Sigmoid colon (tissue), 7 donors: ENCODE measurements around the gene SCN9A. TPM values are rescaled to one million over a fixed set of nuclear protein-coding genes. Genes with fewer than 3 reads are reported as not detected.

Experiments used
- DNase-seq: peaks from one replicate; pipeline ENCODE4 v3.0.0-alpha.2; 2019
- H3K27ac ChIP-seq, 4 donors: fragments of 200-600 bp; sonication (generic); one replicate each; pipeline ENCODE4 v1.5.1; 2016 to 2019; ENCODE audit warnings: mild to moderate bottlenecking in 1 of 4
- H3K27me3 ChIP-seq, 3 donors: fragments of 200-600 bp; sonication (generic); one replicate each; pipeline ENCODE4 v1.5.1; 2019; ENCODE audit warnings: mild to moderate bottlenecking in 1 of 3
- H3K36me3 ChIP-seq, 4 donors: fragments of 200-600 bp; sonication (generic); one replicate each; pipeline ENCODE4 v1.5.1; 2016 to 2019
- H3K4me1 ChIP-seq, 4 donors: fragments of 200-600 bp; sonication (generic); one replicate each; pipeline ENCODE4 v1.5.1; 2017 to 2019
- H3K4me3 ChIP-seq, 4 donors: fragments of 200-600 bp; sonication (generic); one replicate each; pipeline ENCODE4 v1.5.1; 2017 to 2019; ENCODE audit warnings: mild to moderate bottlenecking in 2 of 4, moderate library complexity in 1 of 4
- H3K9me3 ChIP-seq, 4 donors: fragments of 200-600 bp in 3 of 4; sonication (generic) in 3 of 4; one replicate each; pipeline versions ENCODE4 v1.5.1 to v1.6.1; 2013 to 2019
- EP300 ChIP-seq, 4 donors: sonication (generic); formaldehyde crosslinking; IDR thresholded peaks; one replicate each; pipeline ENCODE4 v1.6.1; 2017; ENCODE audit warnings: antibody characterized with exemption in 4 of 4
- POLR2A ChIP-seq, 2 donors: fragments of 450-650 bp; IDR thresholded peaks; one replicate each; pipeline ENCODE4 v1.6.1; 2016; ENCODE audit warnings: antibody characterized with exemption in 2 of 2, mild to moderate bottlenecking in 2 of 2, moderate library complexity in 2 of 2
- POLR2AphosphoS5 ChIP-seq, 4 donors: sonication (generic); formaldehyde crosslinking; IDR thresholded peaks; one replicate each; pipeline ENCODE4 v1.6.1; 2017; ENCODE audit warnings: antibody characterized with exemption in 4 of 4
- WGBS, 2 donors: extraction: QIAGEN DNeasy Blood & Tissue Kit; methylation state at CpG; one replicate each; pipeline ENCODE4 v1.1.7; 2013; 5-methylcytosine and 5-hydroxymethylcytosine counted together
- intact Hi-C: fragments of 100-400 bp; cut with DNase I; formaldehyde crosslinking; loops from one replicate; pipeline ENCODE4 v1.15.1; 2023
- polyA plus RNA-seq, 3 donors: library from polyadenylated mRNA; stranded (reverse); fragments of 200-250 nt; gene quantifications; one replicate each; pipeline ENCODE4 v1.2.3, GENCODE V29; 2013
- total RNA-seq, 4 donors: library from RNA; depleted of rRNA; stranded (reverse); fragments of >200 nt; gene quantifications; one replicate each; pipeline ENCODE4 v1.1.0, GENCODE V29; 2016
- TF ChIP-seq, protein P1 (sequence below), 4 experiments: fragments of 450-650 bp in 3 of 4; fragments of 200-600 bp in 1 of 4; IDR thresholded peaks; one replicate each; pipeline ENCODE4 v1.5.1; 2016 to 2019; ENCODE audit warnings: antibody characterized with exemption in 4 of 4, mild to moderate bottlenecking in 3 of 4, moderate library complexity in 2 of 4
- donor health status: healthy with polysubstance abuse.
- donor health status: Bipolar disorder and iron deficiency.
- donor health status: healthy.

Gene SCN9A
- total and polyA plus RNA-seq, 7 donors: 0.23 to 22.1 (median 14.3) TPM

DNA sequence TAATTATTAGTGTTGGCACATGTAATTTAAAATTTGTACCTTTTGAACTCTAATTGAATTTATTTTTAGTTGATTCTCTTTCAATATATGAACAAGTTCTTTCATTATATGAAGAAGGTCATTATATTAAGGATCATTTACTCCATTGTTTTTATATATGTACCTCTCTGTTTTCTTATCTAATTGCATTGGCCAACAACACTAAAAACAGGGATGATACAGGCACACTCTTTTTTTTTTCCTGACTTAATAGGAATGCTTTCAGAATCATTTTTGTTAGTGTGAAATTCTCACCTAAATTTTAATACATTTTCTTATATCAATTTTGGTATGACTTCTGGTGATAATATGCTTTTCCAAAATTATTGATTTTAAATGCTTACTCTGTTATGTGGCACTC, 173.0 kb downstream of the SCN9A start:
- TF ChIP-seq POLR2AphosphoS5 (IDR thresholded peaks at IDR 0.05): no peak
- TF ChIP-seq, protein P1, sequence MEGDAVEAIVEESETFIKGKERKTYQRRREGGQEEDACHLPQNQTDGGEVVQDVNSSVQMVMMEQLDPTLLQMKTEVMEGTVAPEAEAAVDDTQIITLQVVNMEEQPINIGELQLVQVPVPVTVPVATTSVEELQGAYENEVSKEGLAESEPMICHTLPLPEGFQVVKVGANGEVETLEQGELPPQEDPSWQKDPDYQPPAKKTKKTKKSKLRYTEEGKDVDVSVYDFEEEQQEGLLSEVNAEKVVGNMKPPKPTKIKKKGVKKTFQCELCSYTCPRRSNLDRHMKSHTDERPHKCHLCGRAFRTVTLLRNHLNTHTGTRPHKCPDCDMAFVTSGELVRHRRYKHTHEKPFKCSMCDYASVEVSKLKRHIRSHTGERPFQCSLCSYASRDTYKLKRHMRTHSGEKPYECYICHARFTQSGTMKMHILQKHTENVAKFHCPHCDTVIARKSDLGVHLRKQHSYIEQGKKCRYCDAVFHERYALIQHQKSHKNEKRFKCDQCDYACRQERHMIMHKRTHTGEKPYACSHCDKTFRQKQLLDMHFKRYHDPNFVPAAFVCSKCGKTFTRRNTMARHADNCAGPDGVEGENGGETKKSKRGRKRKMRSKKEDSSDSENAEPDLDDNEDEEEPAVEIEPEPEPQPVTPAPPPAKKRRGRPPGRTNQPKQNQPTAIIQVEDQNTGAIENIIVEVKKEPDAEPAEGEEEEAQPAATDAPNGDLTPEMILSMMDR (IDR thresholded peaks at IDR 0.05): no peak
- TF ChIP-seq POLR2A (IDR thresholded peaks at IDR 0.05): no peak
- TF ChIP-seq EP300 (IDR thresholded peaks at IDR 0.05): no peak
- H3K4me1 ChIP-seq: no peaks in the 10 kb centered on the region
- intact Hi-C loops: no loop called here
- no peak for DNase-seq
- peaks cover 0 to 21% (median 0%) of the 10 kb centered on the region in 4 donors for H3K36me3 ChIP-seq
- peaks cover 0 to 4% (median 0%) of the 10 kb centered on the region in 4 donors for H3K9me3 ChIP-seq
- H3K27ac ChIP-seq: no peak overlapping the region
- H3K27me3 ChIP-seq: no peaks in the 10 kb centered on the region
- no peak overlapping the region for H3K4me3 ChIP-seq

GRCh38 chr2:166197446-166197845, 178.3 kb downstream of the SCN9A start:
- Histone ChIP-seq H3K4me3 (no peak overlapping the region), H3K4me1 (no peaks in the 10 kb centered on the region), H3K27me3 (no peaks in the 10 kb centered on the region), H3K36me3 (peaks cover 0 to 11% (median 0%) of the 10 kb centered on the region in 4 donors), H3K9me3 (no peaks in the 10 kb centered on the region), H3K27ac (no peak overlapping the region)
- DNase-seq: no peak
- TF ChIP-seq, protein P1 (IDR thresholded peaks at IDR 0.05): no peak
- no peak for TF ChIP-seq POLR2AphosphoS5 (IDR thresholded peaks at IDR 0.05)
- no peak for TF ChIP-seq POLR2A (IDR thresholded peaks at IDR 0.05)
- TF ChIP-seq EP300 (IDR thresholded peaks at IDR 0.05): no peak
- intact Hi-C loops: no loop called here
- WGBS, 2 donors: 79 to 81% methylated on average over 3 of the region's 3 CpGs

- no peak for DNase-seq
- Histone ChIP-seq H3K36me3 (no peaks in the 10 kb centered on the region), H3K27ac (no peak overlapping the region), H3K9me3 (no peaks in the 10 kb centered on the region), H3K4me1 (no peaks in the 10 kb centered on the region), H3K27me3 (no peaks in the 10 kb centered on the region), H3K4me3 (no peak overlapping the region)
- WGBS, 2 donors: 97% methylated on average over 2 of the region's 2 CpGs
- TF ChIP-seq, protein P1 (IDR thresholded peaks at IDR 0.05): no peak
- TF ChIP-seq POLR2A (IDR thresholded peaks at IDR 0.05) (no peak), POLR2AphosphoS5 (IDR thresholded peaks at IDR 0.05) (no peak)
- intact Hi-C loops: no loop called here
Measured at GRCh38 chr2:166193407-166193806, 182.3 kb downstream of the SCN9A start.

DNA sequence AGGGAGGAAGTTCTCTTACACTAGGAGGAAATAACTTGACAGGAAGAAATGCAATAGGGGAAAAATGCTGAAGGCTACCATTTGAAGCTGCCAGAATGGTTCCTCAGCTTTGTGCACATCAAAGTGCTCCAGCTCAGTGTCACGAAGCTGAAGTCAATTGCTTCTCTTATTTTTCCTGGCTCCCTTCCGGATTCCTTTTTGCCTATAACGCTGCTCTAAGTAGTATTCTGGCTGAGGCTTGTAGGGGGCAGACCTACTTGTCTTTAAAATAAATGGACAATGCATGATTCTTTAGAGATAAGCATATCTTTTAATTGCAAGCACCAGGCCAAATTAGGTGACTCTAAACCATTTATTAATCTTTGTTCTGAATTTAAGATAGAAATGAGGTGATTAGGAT, 187.7 kb downstream of the SCN9A start:
- no peaks in the 10 kb centered on the region for H3K36me3 ChIP-seq
- H3K4me3 ChIP-seq: no peak overlapping the region
- intact Hi-C loops: no loop called here
- no peaks in the 10 kb centered on the region for H3K9me3 ChIP-seq
- 59 to 78% methylated on average over 3 of the region's 3 CpGs for WGBS, 2 donors
- no peak overlapping the region for H3K27ac ChIP-seq
- DNase-seq: no peak
- H3K4me1 ChIP-seq: no peaks in the 10 kb centered on the region
- TF ChIP-seq, protein P1 (IDR thresholded peaks at IDR 0.05): no peak
- TF ChIP-seq POLR2AphosphoS5 (IDR thresholded peaks at IDR 0.05) (no peak), EP300 (IDR thresholded peaks at IDR 0.05) (no peak), POLR2A (IDR thresholded peaks at IDR 0.05) (no peak)
- H3K27me3 ChIP-seq: no peaks in the 10 kb centered on the region

GRCh38 chr2:166184789-166185188, 191.0 kb downstream of the SCN9A start:
- TF ChIP-seq, protein P1 (IDR thresholded peaks at IDR 0.05): no peak
- TF ChIP-seq POLR2AphosphoS5 (IDR thresholded peaks at IDR 0.05): no peak
- TF ChIP-seq POLR2A (IDR thresholded peaks at IDR 0.05): no peak
- TF ChIP-seq EP300 (IDR thresholded peaks at IDR 0.05): no peak
- Histone ChIP-seq H3K36me3 (no peaks in the 10 kb centered on the region), H3K4me3 (no peak overlapping the region), H3K4me1 (no peaks in the 10 kb centered on the region), H3K9me3 (no peaks in the 10 kb centered on the region), H3K27me3 (no peaks in the 10 kb centered on the region), H3K27ac (no peak overlapping the region)
- no peak for DNase-seq
- WGBS, 2 donors: 93% methylated on average over 3 of the region's 3 CpGs
- intact Hi-C loops: loop anchor here (5.0 kb wide), 1 partner anchor 333 kb away; no protein-coding TSS in a partner anchor
